Measurements from ENCODE around the gene ATP1B1.
A peak's percentile ranks its signal among the peaks of the same experiment; 100 is the strongest.

Gene ATP1B1

GRCh38 chr1:169106095-169106920 is at the start of gene ATP1B1:
ATP1B1 (plus strand) TSS chr1:169106690; CDS start chr1:169106830, 140 bp downstream.
- H3K4me1 ChIP-seq: peaks cover 37% of the 10 kb centered on the region
- DNase-seq (ENCODE audit: low spot score in 2 of 2): peak; percentile 86 to 93
- H3K9me3 ChIP-seq: no peaks in the 10 kb centered on the region
- no peaks in the 10 kb centered on the region for H3K27me3 ChIP-seq (ENCODE audit: low read depth)
- in situ Hi-C loops (cut with MboI; ENCODE audit: low sequenced_read_pairs): loop anchor here (10.0 to 25.0 kb wide), 4 partner anchors 94 to 494 kb away; partner anchors contain the start of genes BLZF1, NME7 and SLC19A2
- H3K36me3 ChIP-seq (replicated peaks): peaks cover 5% of the 10 kb centered on the region
- peak within 1 kb of the TSS; percentile 91 for H3K4me3 ChIP-seq

- Histone ChIP-seq H3K27me3 (ENCODE audit: low read depth) (no peaks in the 10 kb centered on the region), H3K9me3 (no peaks in the 10 kb centered on the region), H3K4me3 (no peak overlapping the region), H3K36me3 (replicated peaks) (no peaks in the 10 kb centered on the region), H3K4me1 (peaks cover 14% of the 10 kb centered on the region)
- in situ Hi-C loops (cut with MboI; ENCODE audit: low sequenced_read_pairs): no loop called here
- DNase-seq (ENCODE audit: low spot score in 2 of 2): no peak
Measured at GRCh38 chr1:169059421-169059820, 47.1 kb upstream of the ATP1B1 start.

GRCh38 chr1:169060043-169060722 is 46.3 kb upstream of the ATP1B1 start:
- in situ Hi-C loops (cut with MboI; ENCODE audit: low sequenced_read_pairs): no loop called here
- no peak for DNase-seq (ENCODE audit: low spot score in 2 of 2)
- H3K4me3 ChIP-seq: no peak overlapping the region

GRCh38 chr1:169060919-169061639 is 45.4 kb upstream of the ATP1B1 start:
- H3K4me3 ChIP-seq: no peak overlapping the region
- H3K27me3 ChIP-seq (ENCODE audit: low read depth): no peaks in the 10 kb centered on the region
- in situ Hi-C loops (cut with MboI; ENCODE audit: low sequenced_read_pairs): no loop called here
- no peak for DNase-seq (ENCODE audit: low spot score in 2 of 2)
- H3K36me3 ChIP-seq (replicated peaks): no peaks in the 10 kb centered on the region
- H3K4me1 ChIP-seq: peaks cover 13% of the 10 kb centered on the region
- no peaks in the 10 kb centered on the region for H3K9me3 ChIP-seq

More at GRCh38 chr1:169060043-169060722, 46.3 kb upstream of the ATP1B1 start:
- Histone ChIP-seq H3K27me3 (ENCODE audit: low read depth) (no peaks in the 10 kb centered on the region), H3K4me1 (peaks cover 14% of the 10 kb centered on the region), H3K9me3 (no peaks in the 10 kb centered on the region), H3K36me3 (replicated peaks) (no peaks in the 10 kb centered on the region)

GRCh38 chr1:169062152-169062551 is 44.3 kb upstream of the ATP1B1 start:
- Histone ChIP-seq H3K4me3 (no peak overlapping the region), H3K4me1 (peaks cover 7% of the 10 kb centered on the region), H3K36me3 (replicated peaks) (no peaks in the 10 kb centered on the region), H3K27me3 (ENCODE audit: low read depth) (no peaks in the 10 kb centered on the region), H3K9me3 (no peaks in the 10 kb centered on the region)
- DNase-seq (ENCODE audit: low spot score in 2 of 2): no peak
- in situ Hi-C loops (cut with MboI; ENCODE audit: low sequenced_read_pairs): no loop called here

- H3K4me3 ChIP-seq: no peak overlapping the region
- no peaks in the 10 kb centered on the region for H3K9me3 ChIP-seq
- DNase-seq (ENCODE audit: low spot score in 2 of 2): no peak
- no peaks in the 10 kb centered on the region for H3K36me3 ChIP-seq (replicated peaks)
- H3K27me3 ChIP-seq (ENCODE audit: low read depth): no peaks in the 10 kb centered on the region
- H3K4me1 ChIP-seq: peaks cover 7% of the 10 kb centered on the region
- in situ Hi-C loops (cut with MboI; ENCODE audit: low sequenced_read_pairs): no loop called here
Measured at GRCh38 chr1:169064103-169064502, 42.4 kb upstream of the ATP1B1 start.

GRCh38 chr1:169070547-169070946 is 35.9 kb upstream of the ATP1B1 start:
- Histone ChIP-seq H3K4me3 (no peak overlapping the region), H3K4me1 (peaks cover 8% of the 10 kb centered on the region; the same call in 1 of the 2 replicates), H3K36me3 (replicated peaks) (no peaks in the 10 kb centered on the region), H3K27me3 (ENCODE audit: low read depth) (no peaks in the 10 kb centered on the region), H3K9me3 (no peaks in the 10 kb centered on the region)
- in situ Hi-C loops (cut with MboI; ENCODE audit: low sequenced_read_pairs): no loop called here
- no peak for DNase-seq (ENCODE audit: low spot score in 2 of 2)

- Histone ChIP-seq H3K4me1 (peaks cover 8% of the 10 kb centered on the region; the same call in 1 of the 2 replicates), H3K36me3 (replicated peaks) (no peaks in the 10 kb centered on the region), H3K4me3 (no peak overlapping the region), H3K27me3 (ENCODE audit: low read depth) (no peaks in the 10 kb centered on the region), H3K9me3 (no peaks in the 10 kb centered on the region)
- no peak for DNase-seq (ENCODE audit: low spot score in 2 of 2)
- in situ Hi-C loops (cut with MboI; ENCODE audit: low sequenced_read_pairs): no loop called here
Measured at GRCh38 chr1:169070958-169071357, 35.5 kb upstream of the ATP1B1 start.

GRCh38 chr1:169072945-169073725 is 33.4 kb upstream of the ATP1B1 start:
- DNase-seq (ENCODE audit: low spot score in 2 of 2): peak; percentile 6 to 33
- Histone ChIP-seq H3K36me3 (replicated peaks) (no peaks in the 10 kb centered on the region), H3K9me3 (no peaks in the 10 kb centered on the region), H3K4me3 (no peak overlapping the region), H3K27me3 (ENCODE audit: low read depth) (no peaks in the 10 kb centered on the region), H3K4me1 (peaks cover 8% of the 10 kb centered on the region; the same call in 1 of the 2 replicates)
- in situ Hi-C loops (cut with MboI; ENCODE audit: low sequenced_read_pairs): no loop called here

- H3K4me1 ChIP-seq: peaks cover 4% of the 10 kb centered on the region; the same call in 1 of the 2 replicates
- DNase-seq (ENCODE audit: low spot score in 2 of 2): no peak
- in situ Hi-C loops (cut with MboI; ENCODE audit: low sequenced_read_pairs): no loop called here
- no peaks in the 10 kb centered on the region for H3K36me3 ChIP-seq (replicated peaks)
- no peak overlapping the region for H3K4me3 ChIP-seq
- H3K27me3 ChIP-seq (ENCODE audit: low read depth): no peaks in the 10 kb centered on the region
- no peaks in the 10 kb centered on the region for H3K9me3 ChIP-seq
Measured at GRCh38 chr1:169078163-169078883, 28.2 kb upstream of the ATP1B1 start.

- Histone ChIP-seq H3K4me3 (no peak overlapping the region), H3K27me3 (ENCODE audit: low read depth) (no peaks in the 10 kb centered on the region), H3K36me3 (replicated peaks) (no peaks in the 10 kb centered on the region), H3K9me3 (no peaks in the 10 kb centered on the region), H3K4me1 (no peaks in the 10 kb centered on the region)
- in situ Hi-C loops (cut with MboI; ENCODE audit: low sequenced_read_pairs): no loop called here
- no peak for DNase-seq (ENCODE audit: low spot score in 2 of 2)
Measured at GRCh38 chr1:169081503-169082123, 24.9 kb upstream of the ATP1B1 start.

GRCh38 chr1:169085911-169086310 is 20.6 kb upstream of the ATP1B1 start:
- H3K9me3 ChIP-seq: no peaks in the 10 kb centered on the region
- in situ Hi-C loops (cut with MboI; ENCODE audit: low sequenced_read_pairs): no loop called here
- H3K4me1 ChIP-seq: no peaks in the 10 kb centered on the region

More at GRCh38 chr1:169085911-169086310, 20.6 kb upstream of the ATP1B1 start:
- DNase-seq (ENCODE audit: low spot score in 2 of 2): no peak
- no peaks in the 10 kb centered on the region for H3K36me3 ChIP-seq (replicated peaks)
- no peaks in the 10 kb centered on the region for H3K27me3 ChIP-seq (ENCODE audit: low read depth)
- H3K4me3 ChIP-seq: no peak overlapping the region
